HuH-7 (cell line): Measurements from ENCODE around the gene POLD1.

Experiments
- DNase-seq: peaks from one replicate; pipeline ENCODE4 v3.0.0; 2011; ENCODE audit warnings: low spot score

Gene POLD1

DNA sequence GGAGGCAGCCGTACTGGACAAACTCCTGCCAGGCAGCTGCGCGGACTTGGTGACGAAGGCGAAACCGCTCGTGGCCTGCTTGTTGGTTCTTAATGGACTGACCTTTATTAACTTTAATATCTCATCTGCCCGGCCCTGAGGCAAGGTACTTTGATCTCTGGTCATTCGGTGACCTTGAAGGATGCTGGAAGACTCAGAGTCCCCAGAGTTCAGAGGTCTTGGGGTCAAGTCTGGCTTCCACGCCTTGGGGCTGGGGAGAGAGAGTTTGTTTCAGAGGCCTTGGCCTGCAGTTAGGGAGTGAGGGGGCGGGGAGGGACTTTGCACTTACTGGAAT lies 82.5 kb downstream of the POLD1 start:
- no peak for DNase-seq

DNA sequence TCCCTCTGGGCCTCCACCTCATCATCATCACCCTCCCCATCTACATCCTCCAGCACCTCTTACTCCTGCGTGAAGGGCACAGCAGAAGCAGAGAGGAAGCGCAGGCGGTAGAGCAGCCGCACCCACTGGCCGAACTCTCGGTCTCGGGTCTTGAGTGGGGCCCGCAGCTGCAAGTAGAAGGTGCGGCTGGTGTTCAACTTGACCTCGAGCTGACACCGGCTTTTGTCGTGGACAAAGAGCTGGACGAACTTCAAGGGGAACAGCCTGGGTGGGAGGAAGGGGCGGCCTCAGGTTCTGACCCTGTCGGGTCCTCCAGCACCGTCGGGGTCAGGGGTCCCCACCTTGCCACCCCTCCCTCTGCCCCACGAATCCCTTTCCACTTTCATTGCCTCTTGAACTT lies 83.4 kb downstream of the POLD1 start:
- DNase-seq, result no peak
